Astrocyte of the cerebellum (primary cell): ENCODE data around the gene KCTD16.

Experiments
- DNase-seq: peaks from one replicate; pipeline ENCODE4 v3.0.0-alpha.2; 2011; ENCODE audit warnings: low read depth
- H3K4me3 ChIP-seq: 2 replicates; pipeline ENCODE4 v1.5.1; 2011; ENCODE audit warnings: mild to moderate bottlenecking, low read depth, low read length, moderate library complexity
- CTCF ChIP-seq: IDR thresholded peaks from 2 replicates; pipeline ENCODE4 v1.5.1; 2012; ENCODE audit warnings: low read length, low read depth, moderate library complexity, mild to moderate bottlenecking; ENCODE audit errors: missing control alignments
- in situ Hi-C: cut with HindIII; loops from 2 replicates; pipeline ENCODE4 v1.10.0; 2017; ENCODE audit warnings: low sequenced_read_pairs

KCTD16 gene

DNA sequence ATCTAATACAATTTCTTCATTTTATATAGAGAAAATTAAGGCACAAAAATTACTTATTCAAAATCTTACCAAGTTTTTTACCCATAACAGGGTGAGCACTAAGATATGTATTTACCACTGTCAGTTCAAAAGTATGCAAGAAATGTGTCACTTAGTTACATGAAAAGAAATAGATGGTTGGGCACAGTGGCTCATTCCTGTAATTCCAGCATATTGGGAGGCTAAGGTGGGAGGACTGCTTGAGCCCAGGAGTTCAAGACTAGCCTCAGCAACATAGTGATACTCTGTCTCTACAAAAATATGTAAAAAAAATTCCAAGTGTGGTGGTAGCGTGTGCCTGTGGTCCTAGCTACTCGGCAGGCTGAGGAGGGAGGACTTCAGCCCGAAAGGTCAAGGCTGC is 19.6 kb upstream of the KCTD16 start:
- no peak for DNase-seq
- in situ Hi-C loops: no loop called here
- TF ChIP-seq CTCF: no peak
- no peak overlapping the region for H3K4me3 ChIP-seq

DNA sequence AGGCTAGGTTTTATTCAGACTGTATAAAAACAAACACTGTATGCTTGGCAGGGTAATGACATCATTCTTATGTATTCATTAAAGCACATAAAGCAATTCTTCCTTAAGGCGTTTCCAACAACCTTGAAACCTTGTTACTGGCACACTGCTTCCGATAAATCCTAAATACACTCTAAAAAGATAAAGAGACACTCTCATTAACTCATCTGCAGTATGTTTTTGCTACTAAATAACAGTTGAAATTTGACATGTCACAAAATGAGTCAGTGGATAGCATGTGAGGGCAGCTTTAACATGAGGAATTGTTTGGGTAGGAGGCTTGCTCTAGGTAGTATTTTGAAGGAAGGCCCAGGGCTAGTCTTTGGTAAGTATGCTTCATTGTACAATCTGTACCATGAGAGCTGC is 13.9 kb upstream of the KCTD16 start:
- DNase-seq: no peak
- TF ChIP-seq CTCF: no peak
- H3K4me3 ChIP-seq: no peak overlapping the region
- in situ Hi-C loops: no loop called here

DNA sequence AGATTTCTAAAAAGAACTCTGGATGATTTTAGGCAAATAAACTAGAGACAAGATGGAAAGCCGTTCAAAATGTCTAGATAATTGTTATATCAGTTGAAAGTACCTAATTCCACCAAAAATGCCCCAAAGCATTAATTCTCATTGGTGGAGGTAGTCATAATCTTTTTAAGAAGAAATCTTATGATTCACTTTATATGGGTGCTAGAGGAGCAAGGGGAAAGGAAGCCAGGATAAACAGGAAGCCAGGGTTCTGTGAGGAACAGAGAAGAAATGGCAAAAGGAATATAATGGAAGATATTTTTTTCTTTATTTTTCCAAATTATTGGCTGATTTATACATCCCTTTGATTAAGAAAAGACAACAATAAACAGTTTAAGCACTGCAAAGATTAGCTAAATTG is 8.0 kb upstream of the KCTD16 start:
- H3K4me3 ChIP-seq: no peak overlapping the region
- no peak for TF ChIP-seq CTCF
- in situ Hi-C loops: no loop called here
- DNase-seq: no peak

DNA sequence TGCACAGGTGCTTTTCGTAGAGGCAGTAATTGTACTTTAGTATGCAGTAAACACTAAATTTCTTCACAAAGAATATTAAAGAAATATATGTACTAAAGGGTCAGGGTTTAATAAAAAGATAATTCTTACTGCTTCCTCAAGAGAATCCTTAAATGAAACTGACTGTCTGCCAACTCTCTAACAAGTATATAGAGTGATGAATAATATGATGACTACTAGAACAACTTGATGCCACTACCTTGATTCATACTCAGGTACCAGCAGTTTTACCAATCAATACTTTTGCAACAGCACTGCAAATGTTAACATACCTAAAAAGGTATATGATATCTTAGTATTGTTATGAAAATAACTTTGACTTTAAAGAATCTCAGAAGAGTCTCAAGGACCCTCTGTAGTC is 4.0 kb upstream of the KCTD16 start:
- DNase-seq: no peak
- H3K4me3 ChIP-seq: no peak overlapping the region
- in situ Hi-C loops: no loop called here
- no peak for TF ChIP-seq CTCF

GRCh38 chr5:144167998-144168397 is 2.7 kb upstream of the KCTD16 start:
- TF ChIP-seq CTCF: no peak
- in situ Hi-C loops: no loop called here
- DNase-seq: no peak
- no peak overlapping the region for H3K4me3 ChIP-seq

DNA sequence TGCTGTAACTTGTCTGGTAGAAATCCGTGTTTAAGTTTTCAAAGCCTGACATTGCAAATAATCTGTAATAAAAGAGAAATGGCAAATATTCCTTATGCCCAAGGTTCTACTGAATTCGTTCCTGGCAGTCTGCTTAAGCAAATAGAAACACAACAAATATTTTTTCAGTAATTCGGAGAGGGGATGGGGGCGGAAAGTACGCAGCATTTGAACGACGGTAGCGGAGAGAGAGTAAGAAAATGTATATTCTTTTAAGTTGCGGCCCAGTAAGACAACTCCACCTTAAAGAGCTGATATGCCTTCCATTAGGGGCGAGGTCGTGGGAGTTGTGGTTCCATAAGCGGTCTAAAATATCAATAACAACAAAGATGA is 783 bp upstream of the KCTD16 start:
- no peak for DNase-seq
- in situ Hi-C loops: no loop called here
- TF ChIP-seq CTCF: no peak
- peak overlapping the region; percentile 97 for H3K4me3 ChIP-seq

DNA sequence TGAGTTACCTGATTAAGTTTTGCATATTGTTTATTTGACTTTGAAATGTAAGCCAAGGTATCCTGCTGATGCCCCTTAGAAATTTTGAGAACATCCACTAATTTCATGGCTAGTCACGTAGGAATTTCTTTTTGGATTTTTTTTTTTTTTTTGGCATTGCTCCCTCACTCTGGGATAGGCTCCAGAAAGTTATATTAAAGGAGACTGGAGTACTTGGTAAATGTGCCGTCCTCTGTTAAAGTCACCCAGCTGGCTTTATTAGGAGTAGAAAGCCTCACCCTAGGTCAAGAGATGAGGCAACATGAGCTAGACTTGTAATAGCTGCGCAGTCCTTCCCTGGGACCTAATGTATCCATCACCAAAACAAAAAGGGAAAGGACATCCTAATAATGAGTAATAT is 3.1 kb downstream of the KCTD16 start:
- in situ Hi-C loops: no loop called here
- no peak for TF ChIP-seq CTCF
- no peak overlapping the region for H3K4me3 ChIP-seq
- no peak for DNase-seq
